D721Med (cell line): ENCODE measurements around the gene PSMB10.

Source experiments
- DNase-seq: peaks from one replicate; pipeline ENCODE4 v3.0.0; 2011; ENCODE audit warnings: low spot score; ENCODE audit not compliant: insufficient read length
- FAIRE-seq: peaks from 2 replicates; lab custom pipeline; 2011; peaks lifted over from hg19 to GRCh38; lab: Jason Lieb, UNC
- CTCF ChIP-seq: IDR thresholded peaks from 2 replicates; pipeline ENCODE4 v1.5.1; 2012; ENCODE audit warnings: mild to moderate bottlenecking, control low read depth; ENCODE audit not compliant: insufficient read depth; ENCODE audit errors: missing control alignments

PSMB10 gene

GRCh38 chr16:67885976-67886375, 50.7 kb downstream of the PSMB10 start:
- TF ChIP-seq CTCF: no peak
- no peak for FAIRE-seq
- no peak for DNase-seq

- FAIRE-seq (no peak), DNase-seq (no peak)
- no peak for TF ChIP-seq CTCF
Observed at GRCh38 chr16:67885545-67885944, 51.1 kb downstream of the PSMB10 start.

GRCh38 chr16:67884684-67885083, 52.0 kb downstream of the PSMB10 start, which contains the start of gene NRN1L:
TSS of gene NRN1L (plus strand) at chr16:67884885. CDS start at chr16:67884904, 19 bp downstream.
- DNase-seq (peak; percentile 65), FAIRE-seq (no peak)
- no peak for TF ChIP-seq CTCF
